HTR-8/SVneo (cell line): ENCODE data around the gene MYO1C.
A peak's percentile ranks its signal among the peaks of the same experiment; 100 is the strongest.
"Not testable (repeated sequence)": the region's sequence is repeated elsewhere in the genome, so short reads cannot be mapped to it uniquely, and the experiment has no call there.

Source experiments
- DNase-seq: peaks from one replicate; pipeline ENCODE4 v3.0.0; 2011; ENCODE audit warnings: low spot score, mixed read lengths; ENCODE audit not compliant: insufficient read length
- FAIRE-seq: peaks from 2 replicates; lab custom pipeline; 2011; peaks lifted over from hg19 to GRCh38; lab: Jason Lieb, UNC

The MYO1C gene

DNA sequence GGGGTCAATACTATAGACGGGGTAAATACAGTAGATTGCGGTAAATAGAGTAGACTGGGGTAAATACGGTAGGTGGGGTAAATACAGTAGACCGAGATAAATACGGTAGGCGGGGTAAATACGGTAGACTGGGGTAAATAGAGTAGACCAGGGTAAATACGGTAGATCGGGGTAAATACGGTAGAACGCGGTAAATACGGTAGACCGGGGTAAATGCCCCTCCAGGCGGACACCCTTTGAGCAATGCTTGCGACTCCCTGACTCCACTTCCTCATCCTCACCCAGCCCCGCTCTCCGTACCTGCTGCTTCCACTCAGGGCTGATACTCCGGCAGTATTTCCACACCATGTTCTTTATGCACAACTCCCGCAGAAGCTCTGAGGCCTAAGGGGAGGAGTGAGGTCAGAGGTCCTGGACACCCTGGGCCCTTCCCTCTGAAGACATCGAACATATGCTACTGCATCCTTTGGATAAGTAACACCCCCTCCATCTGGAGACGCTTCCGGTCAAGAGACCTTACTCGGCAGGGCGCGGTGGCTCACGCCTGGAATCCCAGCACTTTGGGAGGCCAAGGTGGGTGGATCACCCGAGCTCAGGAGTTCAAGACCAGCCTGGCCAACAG is 23.1 kb downstream of the MYO1C start:
- FAIRE-seq (peak; percentile 73), DNase-seq (no peak)

DNA sequence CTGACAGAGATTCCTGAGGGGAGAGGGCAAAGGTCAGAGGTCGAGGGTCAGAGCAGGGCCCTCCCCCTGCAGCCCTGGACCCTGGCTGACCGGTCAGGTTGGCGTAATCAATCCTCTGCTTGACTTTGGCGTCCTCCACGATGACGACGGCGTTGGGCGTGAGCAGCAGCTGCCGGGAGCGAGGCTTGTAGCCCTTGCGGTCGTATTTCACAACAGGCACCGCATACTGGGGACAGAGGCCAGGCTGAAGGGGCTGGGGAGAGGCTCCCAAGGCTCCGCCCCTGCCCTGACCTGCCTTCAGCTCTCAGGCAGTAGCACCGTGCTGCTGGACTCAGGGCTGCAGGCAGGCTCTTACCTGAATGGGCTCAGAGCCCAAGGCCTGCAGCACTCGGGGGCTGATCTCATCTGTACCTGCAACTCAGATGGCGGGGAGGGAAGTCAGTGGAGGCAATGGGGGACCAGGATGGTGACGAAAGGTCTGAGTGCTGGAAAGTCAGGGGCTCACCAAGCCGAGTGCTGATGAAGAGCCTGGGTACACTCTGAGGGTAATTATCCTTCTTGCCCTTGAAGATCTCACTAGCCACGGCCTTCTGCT is 24.5 kb downstream of the MYO1C start:
- FAIRE-seq = no peak

DNA sequence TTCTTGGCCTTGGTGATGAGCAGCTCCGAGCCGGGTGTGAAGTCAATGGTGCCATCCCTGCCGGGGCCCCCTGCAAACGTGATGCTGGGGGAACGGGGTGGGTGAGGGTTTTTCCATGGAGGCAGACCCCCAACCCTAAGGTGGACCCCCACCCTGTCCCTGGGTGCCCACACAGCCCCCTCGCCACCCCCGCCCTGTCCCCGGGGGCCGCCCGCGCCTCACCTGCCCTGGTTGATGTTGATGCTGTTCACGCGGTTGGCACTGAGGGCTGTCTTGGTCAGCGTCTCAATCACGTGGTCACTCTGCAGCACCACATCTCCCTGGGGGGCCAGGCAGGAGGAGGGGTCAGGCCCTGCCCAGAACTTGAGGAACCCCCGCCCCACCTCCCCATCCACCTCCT is 25.2 kb downstream of the MYO1C start:
- FAIRE-seq = no peak
- DNase-seq = no peak

More for the DNA sequence above, 24.5 kb downstream of the MYO1C start:
- DNase-seq = no peak

DNA sequence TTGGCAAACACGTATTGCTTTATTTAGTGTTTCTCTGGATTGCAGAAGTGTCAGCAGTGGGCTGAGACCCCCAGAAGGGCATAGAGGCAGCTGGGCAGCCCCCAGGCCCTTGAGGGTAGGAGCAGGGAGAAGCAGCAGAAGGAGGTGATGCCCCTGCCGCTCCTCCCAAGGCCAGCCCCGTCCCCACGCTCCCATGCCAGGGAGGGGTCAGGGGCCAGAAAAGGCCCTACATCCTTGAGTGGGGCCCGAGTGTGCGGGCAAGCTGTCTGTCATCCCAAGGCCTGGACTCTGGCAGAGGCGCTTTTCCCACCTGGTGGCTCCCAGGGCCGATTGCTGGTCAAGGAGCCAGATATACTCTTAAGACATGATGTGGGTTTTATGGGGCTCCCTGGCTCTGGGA is 28.3 kb downstream of the MYO1C start:
- no peak for DNase-seq
- FAIRE-seq = no peak

DNA sequence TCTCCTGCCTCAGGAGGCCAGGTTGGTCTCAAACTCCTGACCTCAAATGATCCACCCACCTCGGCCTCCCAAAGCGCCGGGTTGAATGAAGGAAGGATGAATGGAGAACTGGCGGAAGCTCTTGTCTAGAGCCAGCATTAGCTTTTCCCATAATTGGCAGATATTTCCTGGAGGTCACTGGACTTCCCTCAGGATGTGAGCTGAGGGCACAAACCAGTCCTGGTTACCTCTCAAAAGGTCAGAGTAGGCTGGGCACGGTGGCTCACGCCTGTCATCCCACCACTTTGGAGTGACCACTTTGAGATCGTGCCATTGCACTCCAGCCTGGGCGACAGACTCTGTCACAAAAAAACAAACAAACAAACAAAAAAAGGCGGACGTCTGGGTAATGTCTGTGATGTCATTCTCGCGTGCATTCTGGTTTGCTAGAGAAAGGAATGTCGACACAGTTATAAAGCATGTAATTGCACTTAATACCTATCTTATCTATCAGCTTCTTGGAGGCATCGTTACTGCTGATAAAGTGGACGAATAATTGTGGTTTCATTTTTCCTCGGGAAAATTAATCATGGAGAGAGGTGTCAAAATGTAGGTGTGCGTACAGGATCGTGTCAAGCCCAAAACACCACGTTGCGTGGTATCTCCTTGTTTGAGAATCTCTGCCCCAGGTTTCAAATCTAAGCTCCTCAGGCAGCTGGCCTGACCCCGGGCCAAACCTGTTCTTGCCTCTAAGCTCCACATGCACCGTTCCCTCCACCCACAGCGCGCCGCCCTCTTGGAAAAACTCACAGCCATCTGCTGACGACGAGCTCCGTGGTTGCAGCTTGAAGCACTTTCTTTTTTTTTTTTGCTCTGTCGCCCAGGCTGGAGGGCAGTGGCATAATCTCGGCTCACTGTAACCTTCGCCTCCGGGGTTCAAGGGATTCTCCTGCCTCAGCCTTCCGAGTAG is 30.0 kb downstream of the MYO1C start:
- FAIRE-seq = peak; percentile 54
- DNase-seq = no peak

DNA sequence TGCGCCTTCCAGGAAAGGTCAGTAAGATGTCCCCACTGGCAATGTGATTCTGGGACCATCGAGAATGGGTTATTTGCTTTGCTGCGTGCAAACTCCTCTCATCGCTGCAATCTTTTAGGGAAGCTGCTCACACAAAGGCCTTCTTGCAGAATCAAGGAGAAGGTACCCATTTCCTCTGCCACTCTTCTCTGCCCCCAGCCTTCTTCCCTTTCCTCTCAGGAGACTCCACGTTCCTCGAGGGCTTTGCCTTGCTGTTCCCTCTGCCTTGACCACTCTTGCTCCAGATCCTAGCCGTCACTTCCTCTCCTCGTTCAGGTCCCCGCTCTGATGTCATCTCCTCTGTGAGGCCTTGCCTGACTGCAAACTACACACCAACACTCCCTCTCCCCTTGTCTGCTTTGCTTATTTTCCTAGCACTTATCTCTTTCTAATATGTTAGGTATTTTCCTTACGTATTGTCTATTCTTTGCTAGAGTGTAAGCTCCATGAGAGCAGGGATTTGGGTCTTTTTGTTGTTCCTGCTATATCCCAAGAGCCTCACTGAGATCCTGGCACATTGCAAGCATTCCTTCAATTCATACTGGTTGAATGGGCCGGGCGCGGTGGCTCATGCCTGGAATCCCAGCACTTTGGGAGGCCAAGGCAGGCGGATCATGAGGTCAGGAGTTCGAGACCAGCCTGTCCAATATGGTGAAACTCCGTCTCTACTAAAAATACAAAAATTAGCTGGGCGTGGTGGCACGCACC is 31.1 kb downstream of the MYO1C start:
- no peak for DNase-seq
- peak; percentile 59 for FAIRE-seq

DNA sequence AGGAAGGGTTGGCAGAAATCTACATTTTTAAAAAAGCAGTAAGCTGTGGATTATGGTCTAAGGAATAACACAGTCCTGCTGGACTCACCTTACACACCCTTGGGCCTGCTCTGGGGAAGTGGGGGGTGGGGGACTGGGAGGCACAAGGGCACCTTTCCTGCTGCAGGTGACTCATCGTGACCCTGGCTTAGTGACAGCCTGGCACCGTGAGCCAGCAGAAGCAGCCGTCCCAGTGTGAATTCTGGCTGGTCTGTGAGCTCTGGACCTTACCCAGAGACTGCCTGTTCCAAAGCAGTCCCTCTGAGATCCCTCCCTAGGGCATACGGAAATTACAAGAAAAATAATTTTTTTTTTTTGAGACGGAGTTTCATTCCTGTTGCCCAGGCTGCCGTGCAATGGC is 32.3 kb downstream of the MYO1C start:
- no peak for DNase-seq
- FAIRE-seq = no peak

DNA sequence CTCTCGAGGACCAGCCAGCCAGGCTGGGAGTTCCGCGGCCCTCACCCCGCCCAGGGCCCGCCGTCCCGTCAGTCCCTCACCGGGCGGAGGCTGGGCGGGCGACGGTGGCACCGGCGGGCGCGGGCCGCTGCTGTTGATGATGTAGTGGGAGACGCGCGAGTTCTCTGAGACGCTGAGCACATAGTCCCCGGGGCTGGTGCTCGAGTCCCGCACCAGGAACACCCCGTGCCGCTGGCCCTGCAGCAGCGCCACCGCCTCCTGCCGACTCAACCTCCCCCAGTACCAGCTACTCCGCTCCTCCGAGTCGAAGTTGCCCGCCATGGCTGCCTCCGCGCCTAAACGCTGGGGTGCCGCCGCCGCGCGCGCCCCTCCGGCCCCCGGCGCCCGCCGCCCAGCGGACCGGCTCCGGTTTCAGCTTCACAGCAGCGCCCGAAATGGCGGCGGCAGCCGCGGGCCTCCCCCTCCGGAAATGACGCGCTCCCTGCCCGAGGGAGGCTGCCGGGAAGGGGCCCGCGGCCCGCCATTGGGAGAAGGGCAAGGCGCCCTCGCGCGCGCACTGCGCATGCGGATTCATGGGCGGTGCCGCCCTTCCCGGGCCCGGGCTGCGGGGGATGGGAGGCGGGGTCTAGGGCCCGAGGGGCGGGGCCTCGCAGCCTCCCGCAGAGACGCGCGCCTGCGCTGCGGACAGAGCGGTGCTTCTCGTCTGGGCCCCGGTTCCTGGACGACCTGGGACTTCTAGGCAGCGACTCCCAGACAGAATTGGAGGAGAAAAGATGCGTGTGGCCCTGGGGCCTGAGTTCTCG is 36.5 kb downstream of the MYO1C start, which contains the start of gene CRK:
TSS of gene CRK (minus strand) at position 436 of the 803 bp plus-strand sequence. CDS start at position 321, 115 bp downstream.
- FAIRE-seq (peak; percentile 97), DNase-seq (peak; percentile 98)

DNA sequence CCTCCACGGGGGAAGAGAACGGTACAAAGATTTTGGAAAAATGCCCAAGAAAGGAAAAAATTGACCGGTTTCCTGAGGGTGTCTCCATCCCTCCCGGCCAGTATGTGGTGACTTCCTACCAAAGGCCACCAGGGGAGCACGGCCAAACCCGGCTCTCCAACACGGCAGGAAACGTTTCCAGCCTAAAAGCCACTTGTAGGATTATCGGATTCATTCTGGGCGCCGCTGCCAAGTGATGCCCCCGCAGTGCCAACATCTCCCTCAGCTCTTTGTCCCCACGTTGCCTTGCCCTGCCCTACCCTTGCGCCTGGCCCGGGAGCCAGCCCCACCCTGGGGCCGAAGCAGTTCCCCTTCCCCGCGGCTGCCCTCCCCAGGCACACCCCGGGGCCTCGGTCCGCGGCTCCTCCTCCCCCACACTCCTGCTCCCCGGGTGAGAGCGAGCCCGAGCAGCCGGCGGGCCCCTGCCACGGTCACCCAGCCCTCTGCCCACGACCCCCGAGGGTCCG is 37.1 kb downstream of the MYO1C start:
- FAIRE-seq (no peak), DNase-seq (peak; percentile 82)

DNA sequence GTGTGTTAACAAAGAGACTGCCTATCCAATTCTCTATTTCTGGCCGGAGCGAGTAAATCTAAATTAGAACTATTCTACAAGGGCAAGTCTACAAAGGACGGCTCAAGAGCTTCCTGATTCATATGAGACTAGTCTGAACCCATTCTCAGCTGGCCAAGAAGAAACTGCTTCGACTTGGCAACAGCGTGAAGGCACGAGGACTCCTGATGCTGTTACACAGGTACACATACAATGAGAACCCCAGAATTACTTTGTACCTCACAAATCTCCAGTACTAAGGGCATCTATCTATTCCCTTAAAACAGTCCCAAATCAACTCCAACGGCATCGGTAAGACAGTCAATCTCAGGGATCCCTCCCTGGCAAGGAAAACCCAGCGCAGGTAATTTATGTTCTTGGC is 37.9 kb downstream of the MYO1C start:
- no peak for FAIRE-seq

DNA sequence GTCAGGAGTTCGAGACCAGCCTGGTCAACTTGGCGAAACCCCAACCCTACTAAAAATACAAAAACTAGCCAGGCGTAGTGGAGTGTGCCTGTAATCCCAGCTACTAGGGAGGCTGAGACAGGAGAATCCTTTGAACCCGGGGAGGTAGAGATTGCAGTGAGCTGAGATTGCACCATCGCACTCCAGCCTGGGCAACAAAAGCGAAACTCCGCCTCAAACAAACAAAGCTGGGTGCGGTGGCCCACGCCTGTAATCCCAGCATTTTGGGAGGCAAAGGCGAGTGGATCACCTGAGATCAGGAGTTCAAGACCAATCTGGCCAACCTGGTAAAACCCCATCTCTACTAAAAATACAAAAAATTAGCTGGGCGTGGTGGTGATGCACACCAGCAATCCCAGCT is 38.8 kb downstream of the MYO1C start:
- not testable (repeated sequence) for DNase-seq, FAIRE-seq

More for the DNA sequence above, 37.9 kb downstream of the MYO1C start:
- no peak for DNase-seq

DNA sequence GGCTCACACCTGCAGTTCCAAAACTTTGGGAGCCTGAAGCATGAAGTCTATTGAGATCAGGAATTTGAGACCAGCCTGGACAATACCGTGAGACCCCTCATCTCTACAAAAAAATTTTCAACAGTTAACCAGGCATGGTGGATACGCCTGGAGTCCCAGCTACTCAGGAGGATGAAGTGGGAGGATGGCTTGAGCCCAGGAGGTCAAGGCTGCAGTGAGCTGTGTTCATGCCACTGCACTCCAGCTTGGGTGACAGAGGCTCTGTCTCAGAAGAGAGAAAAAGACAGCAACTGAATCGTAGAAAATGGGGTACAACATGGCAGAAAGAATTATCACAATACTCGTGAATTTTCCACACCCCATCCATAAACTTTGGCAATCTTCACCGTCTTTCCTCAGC is 39.6 kb downstream of the MYO1C start:
- FAIRE-seq = no peak
- DNase-seq = no peak

DNA sequence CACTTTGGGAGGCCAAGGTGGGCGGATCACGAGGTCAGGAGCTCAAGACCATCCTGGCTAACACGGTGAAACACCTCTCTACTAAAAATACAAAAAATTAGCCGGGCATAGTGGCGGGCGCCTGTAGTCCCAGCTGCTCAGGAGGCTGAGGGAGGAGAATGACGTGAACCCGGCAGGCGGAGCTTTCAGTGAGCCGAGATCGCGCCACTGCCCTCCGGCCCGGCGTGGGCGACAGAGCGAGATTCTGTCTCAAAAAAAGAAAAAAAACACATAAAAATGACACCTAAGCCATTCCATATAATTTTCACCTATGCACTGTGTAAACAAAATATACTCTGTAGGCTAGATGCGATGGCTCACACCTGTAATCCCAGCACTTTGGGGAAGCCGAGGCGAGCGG is 42.2 kb downstream of the MYO1C start:
- FAIRE-seq, DNase-seq: not testable (repeated sequence)

DNA sequence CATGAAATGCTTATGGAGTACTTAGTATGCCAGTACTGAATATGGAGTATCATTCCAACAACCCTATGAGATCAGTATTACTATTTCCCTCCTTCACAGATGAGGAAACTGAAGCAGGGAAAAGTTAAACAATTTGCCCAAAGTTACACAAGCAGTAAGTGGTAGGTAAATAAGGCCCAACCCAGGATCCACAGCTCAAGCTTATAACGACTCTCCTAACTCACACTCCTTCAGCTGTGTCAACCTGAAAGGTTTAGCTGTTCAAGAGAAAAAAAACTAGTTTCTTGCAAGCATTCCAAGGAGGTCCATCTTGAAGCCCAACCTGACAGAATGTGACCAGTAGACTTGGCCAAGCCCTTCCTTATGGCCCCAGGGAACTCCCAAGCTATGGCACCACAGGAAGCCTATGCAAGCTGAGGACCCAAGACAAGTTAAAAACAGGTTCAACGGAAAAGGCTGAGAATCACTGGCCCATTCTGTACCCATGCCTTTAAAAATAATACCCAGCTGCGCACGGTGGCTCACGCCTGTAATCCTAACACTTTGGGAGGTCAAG is 43.0 kb downstream of the MYO1C start:
- FAIRE-seq (no peak), DNase-seq (no peak)

DNA sequence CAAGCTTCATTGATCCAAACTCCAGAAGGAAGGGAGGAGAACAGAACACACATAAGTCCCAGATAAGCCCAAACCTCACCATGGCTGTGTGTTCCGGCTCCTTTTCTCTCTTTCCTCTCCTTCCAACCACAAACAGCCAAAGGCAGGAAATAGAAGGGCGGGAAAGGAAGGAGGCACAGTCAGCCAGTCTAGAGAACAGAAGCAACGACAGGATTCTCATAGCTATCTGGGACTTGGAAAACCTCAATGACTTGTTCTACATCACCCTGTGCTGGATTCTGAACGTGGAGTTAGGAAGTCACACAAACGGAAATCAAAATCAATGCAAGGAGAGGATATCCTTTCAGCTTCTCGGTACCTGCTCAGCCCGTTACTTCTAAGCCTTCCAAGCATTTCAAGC is 45.4 kb downstream of the MYO1C start:
- no peak for FAIRE-seq
- no peak for DNase-seq

DNA sequence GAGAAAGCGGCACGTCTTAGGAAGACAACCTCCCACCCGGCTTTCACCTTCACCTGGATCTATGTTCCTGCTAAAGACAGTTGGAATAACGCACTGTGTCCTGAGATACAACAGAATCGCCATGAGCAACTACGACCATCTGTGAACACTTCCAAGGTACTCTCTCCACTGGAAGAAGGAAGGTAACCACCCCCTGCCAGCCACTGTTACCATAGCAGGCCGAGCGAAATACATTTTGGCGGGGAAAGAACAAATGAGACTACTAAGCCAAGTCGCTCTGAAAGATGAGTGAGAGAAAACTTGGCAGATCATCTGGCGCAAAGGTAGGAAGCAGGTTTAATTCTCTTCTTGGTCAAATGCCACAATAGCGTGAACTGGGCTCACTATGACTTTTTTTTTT is 46.3 kb downstream of the MYO1C start:
- DNase-seq = no peak

DNA sequence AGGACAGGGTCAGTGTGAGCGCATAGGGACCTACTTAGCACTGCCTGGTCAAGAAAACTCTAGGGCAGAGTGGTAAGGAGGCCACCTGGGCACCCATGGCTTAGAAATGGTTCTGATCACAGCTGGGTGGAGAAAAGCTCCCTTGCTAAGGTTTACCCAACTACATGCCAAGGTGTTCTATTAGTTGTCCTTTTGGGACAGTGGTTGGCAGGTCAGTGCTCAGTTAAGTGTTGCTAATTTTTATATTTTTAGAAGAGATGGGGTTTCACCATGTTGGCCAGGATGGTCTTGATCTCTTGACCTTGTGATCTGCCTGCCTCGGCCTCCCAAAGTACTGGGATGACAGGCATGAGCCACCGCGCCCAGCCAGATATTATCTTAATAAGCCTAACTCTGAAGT is 46.8 kb downstream of the MYO1C start:
- not testable (repeated sequence) for FAIRE-seq, DNase-seq

More for the DNA sequence above, 46.3 kb downstream of the MYO1C start:
- FAIRE-seq = no peak

DNA sequence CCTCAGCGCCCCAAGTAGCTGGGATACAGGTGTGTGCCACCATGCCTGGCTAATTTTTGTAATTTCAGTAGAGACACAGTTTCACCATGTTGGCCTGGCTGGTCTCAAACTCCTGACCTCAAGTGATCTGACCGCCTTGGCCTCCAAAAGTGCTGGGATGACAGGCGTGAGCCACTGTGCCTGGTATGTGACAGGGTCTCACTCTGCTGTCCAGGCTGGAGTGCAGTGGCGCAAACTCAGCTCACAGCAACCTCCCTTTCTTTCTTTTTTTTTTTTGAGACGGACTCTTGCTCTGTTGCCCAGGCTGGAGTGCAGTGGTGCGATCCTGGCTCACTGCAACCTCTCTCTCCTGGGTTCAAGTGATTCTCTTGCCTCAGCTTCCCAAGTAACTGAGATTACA is 49.8 kb downstream of the MYO1C start:
- not testable (repeated sequence) for FAIRE-seq, DNase-seq

DNA sequence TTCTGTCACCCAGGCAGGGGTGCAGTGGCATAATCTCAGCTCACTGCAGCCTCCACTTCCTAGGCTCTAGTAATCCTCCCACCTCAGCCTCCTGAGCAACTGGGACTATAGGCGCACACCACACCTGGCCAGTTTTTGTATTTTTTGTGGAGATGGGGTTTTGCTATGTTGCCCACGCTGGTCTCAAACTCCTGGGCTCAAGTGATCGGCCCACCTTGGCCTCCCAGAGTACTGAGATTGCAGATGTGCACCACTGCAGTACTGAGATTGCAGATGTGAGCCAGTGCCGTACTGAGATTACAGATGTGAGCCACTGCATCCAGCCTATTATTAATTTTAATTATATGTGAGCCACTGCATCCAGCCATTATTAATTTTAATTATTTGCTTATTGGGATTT is 50.3 kb downstream of the MYO1C start:
- no peak for DNase-seq

More for the DNA sequence above, 50.3 kb downstream of the MYO1C start:
- FAIRE-seq = no peak
